Parathyroid adenoma (tissue), 2 donors: ENCODE measurements around the gene ZXDC.

Experiments
- H2AFZ ChIP-seq: fragments of 300-600 bp; sonication (generic); one replicate; pipeline ENCODE4 v1.7.0; 2017; ENCODE audit warnings: antibody characterized with exemption, mild to moderate bottlenecking
- H3K27ac ChIP-seq: fragments of 300-600 bp; sonication (generic); one replicate; pipeline ENCODE4 v1.7.0; 2017
- H3K27me3 ChIP-seq: fragments of 300-600 bp; sonication (generic); one replicate; pipeline ENCODE4 v1.7.0; 2017; ENCODE audit warnings: low read length; ENCODE audit not compliant: control insufficient read depth, insufficient read depth
- H3K36me3 ChIP-seq: fragments of 300-600 bp; sonication (generic); one replicate; pipeline ENCODE4 v1.7.0; 2017; ENCODE audit warnings: low read length; ENCODE audit not compliant: control insufficient read depth, insufficient read depth
- H3K4me1 ChIP-seq: fragments of 300-600 bp; sonication (generic); one replicate; pipeline ENCODE4 v1.7.0; 2017; ENCODE audit warnings: control low read depth
- H3K4me2 ChIP-seq: fragments of 300-600 bp; sonication (generic); one replicate; pipeline ENCODE4 v1.7.0; 2017; ENCODE audit warnings: low read length
- H3K4me3 ChIP-seq: fragments of 300-600 bp; sonication (generic); one replicate; pipeline ENCODE4 v1.7.0; 2017; ENCODE audit warnings: low read depth, low read length
- H3K79me2 ChIP-seq: fragments of 300-600 bp; sonication (generic); one replicate; pipeline ENCODE4 v1.7.0; 2017; ENCODE audit warnings: control low read depth
- H3K9ac ChIP-seq: fragments of 300-600 bp; sonication (generic); one replicate; pipeline ENCODE4 v1.7.0; 2017; ENCODE audit warnings: mild to moderate bottlenecking
- H3K9me3 ChIP-seq: fragments of 300-600 bp; sonication (generic); one replicate; pipeline ENCODE4 v1.7.0; 2017; ENCODE audit warnings: low read length; ENCODE audit not compliant: control insufficient read depth
- TF ChIP-seq, protein P1 (sequence below): fragments of 300-600 bp; sonication (generic); IDR thresholded peaks from one replicate; pipeline ENCODE4 v1.7.0; 2017; ENCODE audit warnings: antibody characterized with exemption, mild to moderate bottlenecking
- donor health status: primary hyperparathyroidism.

ZXDC gene

DNA sequence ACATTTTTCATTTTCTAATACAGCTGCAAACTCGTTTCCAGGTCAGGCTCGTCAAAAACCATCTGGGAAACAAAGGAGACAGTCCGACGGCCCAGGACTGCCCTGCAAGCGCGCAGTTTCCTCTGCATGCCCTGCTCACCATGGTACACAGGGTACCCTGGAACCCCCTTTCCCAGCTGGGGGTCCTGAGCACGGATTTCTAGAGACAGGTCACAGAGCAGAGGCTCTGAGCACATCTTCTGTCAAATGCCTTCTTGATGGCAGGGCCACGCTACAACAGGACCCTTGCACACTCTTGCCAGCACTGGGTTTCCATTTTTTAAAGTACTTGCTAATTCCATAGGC is 8.1 kb downstream of the ZXDC start:
- TF ChIP-seq, protein P1, sequence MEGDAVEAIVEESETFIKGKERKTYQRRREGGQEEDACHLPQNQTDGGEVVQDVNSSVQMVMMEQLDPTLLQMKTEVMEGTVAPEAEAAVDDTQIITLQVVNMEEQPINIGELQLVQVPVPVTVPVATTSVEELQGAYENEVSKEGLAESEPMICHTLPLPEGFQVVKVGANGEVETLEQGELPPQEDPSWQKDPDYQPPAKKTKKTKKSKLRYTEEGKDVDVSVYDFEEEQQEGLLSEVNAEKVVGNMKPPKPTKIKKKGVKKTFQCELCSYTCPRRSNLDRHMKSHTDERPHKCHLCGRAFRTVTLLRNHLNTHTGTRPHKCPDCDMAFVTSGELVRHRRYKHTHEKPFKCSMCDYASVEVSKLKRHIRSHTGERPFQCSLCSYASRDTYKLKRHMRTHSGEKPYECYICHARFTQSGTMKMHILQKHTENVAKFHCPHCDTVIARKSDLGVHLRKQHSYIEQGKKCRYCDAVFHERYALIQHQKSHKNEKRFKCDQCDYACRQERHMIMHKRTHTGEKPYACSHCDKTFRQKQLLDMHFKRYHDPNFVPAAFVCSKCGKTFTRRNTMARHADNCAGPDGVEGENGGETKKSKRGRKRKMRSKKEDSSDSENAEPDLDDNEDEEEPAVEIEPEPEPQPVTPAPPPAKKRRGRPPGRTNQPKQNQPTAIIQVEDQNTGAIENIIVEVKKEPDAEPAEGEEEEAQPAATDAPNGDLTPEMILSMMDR, result no peak
- H3K9ac ChIP-seq, result no peak overlapping the region
- H3K4me3 ChIP-seq, result no peak overlapping the region
- H3K36me3 ChIP-seq, result no peaks in the 10 kb centered on the region
- peaks cover 57% of the 10 kb centered on the region for H3K79me2 ChIP-seq
- H3K9me3 ChIP-seq, result no peaks in the 10 kb centered on the region
- H3K4me1 ChIP-seq, result peaks cover 3% of the 10 kb centered on the region
- no peak overlapping the region for H3K27ac ChIP-seq
- no peak overlapping the region for H3K4me2 ChIP-seq
- no peaks in the 10 kb centered on the region for H3K27me3 ChIP-seq
- no peak overlapping the region for H2AFZ ChIP-seq

DNA sequence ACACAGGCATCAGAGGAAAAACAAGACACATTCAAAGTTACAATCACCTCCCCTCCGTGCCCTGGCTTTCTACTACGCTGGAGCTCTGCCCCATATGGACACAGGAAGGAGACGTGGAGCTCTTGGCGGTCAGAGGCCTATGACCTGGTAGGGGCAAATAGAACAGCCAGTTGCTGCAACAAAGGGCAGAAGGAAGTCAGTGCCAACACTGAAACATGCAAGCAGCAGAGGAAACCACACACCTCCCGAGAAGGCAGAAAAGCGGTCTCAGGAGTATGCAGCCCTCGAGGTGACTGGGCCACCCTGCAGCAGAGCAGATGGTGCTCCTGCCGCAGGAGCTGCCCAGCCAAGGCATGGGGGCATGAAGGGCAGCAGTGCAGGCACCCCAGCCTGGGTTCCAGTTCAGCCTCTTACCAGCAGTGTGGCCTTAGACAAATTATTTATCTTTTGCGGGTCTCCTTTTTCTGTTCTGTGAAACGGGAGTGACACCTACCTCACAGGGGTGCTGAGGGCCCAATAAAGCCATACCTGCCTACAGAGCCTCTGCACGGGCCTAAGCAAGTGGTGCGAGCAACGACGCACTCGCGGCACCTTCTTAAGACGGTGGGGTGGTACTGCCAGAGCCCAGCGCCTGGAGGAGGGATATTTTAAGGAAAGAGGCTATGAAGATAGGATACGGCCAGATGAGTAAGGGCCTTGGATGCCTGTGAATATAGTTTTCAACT is 8.6 kb downstream of the ZXDC start:
- no peak overlapping the region for H3K4me2 ChIP-seq
- no peak overlapping the region for H3K4me3 ChIP-seq
- no peaks in the 10 kb centered on the region for H3K27me3 ChIP-seq
- peaks cover 57% of the 10 kb centered on the region for H3K79me2 ChIP-seq
- H2AFZ ChIP-seq, result no peak overlapping the region
- TF ChIP-seq, protein P1, result no peak
- H3K9me3 ChIP-seq, result no peaks in the 10 kb centered on the region
- H3K9ac ChIP-seq, result no peak overlapping the region
- H3K36me3 ChIP-seq, result no peaks in the 10 kb centered on the region
- no peaks in the 10 kb centered on the region for H3K4me1 ChIP-seq
- no peak overlapping the region for H3K27ac ChIP-seq

DNA sequence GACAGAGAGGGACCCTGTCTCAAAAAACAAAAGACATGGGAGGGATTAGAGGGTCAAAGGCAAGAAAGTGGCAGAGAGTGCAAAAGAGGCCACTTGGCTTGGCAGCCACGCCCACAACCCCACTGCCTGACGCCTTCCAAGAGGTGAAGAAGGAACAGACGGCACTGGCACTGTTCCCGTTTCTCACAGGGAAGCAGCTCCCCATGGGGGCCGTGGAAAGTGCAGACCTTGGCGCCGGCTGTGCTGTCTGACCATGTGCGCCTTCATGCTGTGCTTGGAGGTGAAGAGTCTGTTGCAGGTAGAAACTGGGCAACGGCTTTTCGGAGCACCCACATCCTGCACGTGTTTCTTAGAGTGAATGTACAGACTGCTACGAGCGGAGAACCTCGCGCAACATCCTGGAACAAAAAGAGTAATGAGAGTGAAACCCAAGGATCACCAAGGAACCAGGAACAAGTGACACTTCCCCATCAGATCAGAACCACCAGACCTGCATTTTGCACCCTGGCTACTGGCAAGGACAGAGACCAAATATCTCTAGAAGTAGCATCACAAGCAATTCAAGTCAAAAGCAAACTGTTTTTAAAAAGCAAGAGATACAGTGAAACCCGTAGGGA is 9.7 kb downstream of the ZXDC start:
- Histone ChIP-seq H2AFZ (no peak overlapping the region), H3K4me1 (no peaks in the 10 kb centered on the region), H3K27ac (no peak overlapping the region)

DNA sequence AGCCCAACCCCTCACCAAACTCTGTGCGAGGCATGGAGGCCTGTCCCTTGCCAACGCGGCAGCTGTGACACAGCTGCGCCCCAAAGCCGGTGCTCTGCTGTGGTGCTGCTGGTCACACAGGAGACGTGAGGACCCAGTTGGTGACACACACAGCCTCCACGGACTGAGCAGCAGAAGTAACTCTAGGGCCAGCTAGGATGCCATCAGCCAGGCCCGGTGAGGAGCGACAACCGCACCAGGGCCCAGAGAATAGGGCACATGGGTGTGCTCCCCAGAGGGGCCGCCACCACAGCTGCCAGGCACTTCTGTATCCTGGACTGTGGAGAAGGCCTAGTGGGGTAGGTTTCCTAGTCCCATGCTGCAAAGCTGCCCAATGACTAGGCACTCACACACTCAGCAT is 10.7 kb downstream of the ZXDC start:
- H3K4me1 ChIP-seq, result no peaks in the 10 kb centered on the region
- no peak overlapping the region for H3K4me2 ChIP-seq
- H3K27ac ChIP-seq, result no peak overlapping the region
- peaks cover 55% of the 10 kb centered on the region for H3K79me2 ChIP-seq
- no peaks in the 10 kb centered on the region for H3K36me3 ChIP-seq
- no peaks in the 10 kb centered on the region for H3K9me3 ChIP-seq
- H2AFZ ChIP-seq, result no peak overlapping the region
- H3K9ac ChIP-seq, result no peak overlapping the region
- no peak overlapping the region for H3K4me3 ChIP-seq
- no peaks in the 10 kb centered on the region for H3K27me3 ChIP-seq
- TF ChIP-seq, protein P1, result no peak

More for the DNA sequence above, 9.7 kb downstream of the ZXDC start:
- H3K9me3 ChIP-seq, result no peaks in the 10 kb centered on the region
- peaks cover 60% of the 10 kb centered on the region for H3K79me2 ChIP-seq
- H3K9ac ChIP-seq, result no peak overlapping the region
- H3K4me2 ChIP-seq, result no peak overlapping the region
- no peaks in the 10 kb centered on the region for H3K36me3 ChIP-seq
- TF ChIP-seq, protein P1, result no peak
- H3K4me3 ChIP-seq, result no peak overlapping the region
- H3K27me3 ChIP-seq, result no peaks in the 10 kb centered on the region

DNA sequence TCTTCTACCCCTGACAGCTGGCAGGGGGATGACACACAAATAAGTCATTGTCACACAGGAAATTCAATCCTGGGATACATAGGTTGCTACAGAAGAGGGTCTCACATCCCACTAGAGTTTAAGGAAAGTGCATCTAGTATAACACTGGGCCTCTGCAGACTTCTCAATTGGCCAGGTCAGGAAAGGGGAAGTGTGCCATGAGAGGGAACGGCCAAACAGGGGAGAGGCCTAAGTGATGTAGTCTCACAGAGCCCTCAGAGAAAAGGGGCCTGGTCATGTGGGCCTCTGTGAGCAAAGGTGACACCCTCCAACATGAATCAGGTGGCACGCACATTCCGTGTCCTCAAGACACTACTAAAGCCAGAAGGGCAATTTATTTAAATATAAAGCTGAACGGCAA is 11.2 kb downstream of the ZXDC start:
- Histone ChIP-seq H3K27ac (no peak overlapping the region), H3K36me3 (no peaks in the 10 kb centered on the region), H3K27me3 (no peaks in the 10 kb centered on the region), H3K4me3 (no peak overlapping the region), H3K4me2 (no peak overlapping the region), H3K9me3 (no peaks in the 10 kb centered on the region), H2AFZ (no peak overlapping the region), H3K9ac (no peak overlapping the region), H3K79me2 (peaks cover 53% of the 10 kb centered on the region), H3K4me1 (no peaks in the 10 kb centered on the region)
- TF ChIP-seq, protein P1, result no peak
